ENCODE measurements around the gene CXorf58.

CXorf58 gene

DNA sequence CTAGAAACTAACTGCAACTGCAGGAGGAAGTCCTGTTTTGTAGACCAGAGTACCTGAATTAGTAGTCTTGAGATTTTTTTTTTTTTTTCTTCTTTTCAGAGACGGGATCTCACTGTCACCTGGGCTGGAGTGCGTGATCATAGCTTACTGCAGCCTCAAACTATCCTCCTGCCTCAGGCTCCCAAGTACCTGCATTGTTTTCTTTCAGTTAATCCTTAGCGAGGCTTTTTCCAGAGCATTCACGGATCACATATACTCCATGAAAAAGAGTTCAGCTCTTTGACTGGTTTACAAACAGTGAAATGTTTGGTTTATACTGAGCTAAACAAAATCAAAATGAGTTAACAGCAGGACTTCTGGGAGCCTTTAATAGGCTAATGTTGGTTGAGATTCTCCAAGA is 73.4 kb downstream of the CXorf58 start:
- DNase-seq (ENCODE audit: extremely low spot score): no peak
- POLR2A ChIA-PET: no interaction called here
- CTCF ChIA-PET: no interaction called here
- TF ChIP-seq LEF1 (IDR thresholded peaks at IDR 0.05; ENCODE audit: borderline replicate concordance) (no peak), ARNT (IDR thresholded peaks at IDR 0.05) (no peak), FOXA1 (IDR thresholded peaks at IDR 0.05) (no peak), TARDBP (IDR thresholded peaks at IDR 0.05) (no peak), SP1 (IDR thresholded peaks at IDR 0.05) (no peak)

DNA sequence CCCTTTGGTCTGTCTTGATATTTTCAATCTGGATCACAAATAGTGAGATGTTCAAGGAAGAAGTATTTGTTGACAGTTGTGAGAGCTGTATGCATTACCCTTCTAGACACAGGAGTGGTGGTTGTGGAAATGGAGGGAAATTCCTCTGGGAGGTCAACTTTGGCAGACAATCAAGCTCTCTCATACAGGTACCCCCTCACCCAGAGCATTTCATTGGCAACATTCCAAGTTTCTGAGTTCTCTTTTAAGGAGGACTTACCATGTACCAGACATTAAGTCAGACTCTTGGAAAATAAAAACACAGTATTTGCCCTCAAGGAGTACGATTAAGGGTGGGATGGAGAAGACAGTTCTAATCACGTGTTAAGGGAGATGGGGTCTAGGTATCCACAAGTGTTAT is 73.9 kb downstream of the CXorf58 start:
- CTCF ChIA-PET: no interaction called here
- TF ChIP-seq PKNOX1 (IDR thresholded peaks at IDR 0.05) (no peak), CTBP1 (IDR thresholded peaks at IDR 0.05; ENCODE audit: borderline replicate concordance) (no peak)
- no peak for DNase-seq (ENCODE audit: extremely low spot score)
- POLR2A ChIA-PET: no interaction called here

GRCh38 chrX:23982891-23983290 is 75.1 kb downstream of the CXorf58 start:
- ChIA-PET POLR2A (no interaction called here), CTCF (no interaction called here)
- no peak for DNase-seq (ENCODE audit: extremely low spot score)
- no peak for TF ChIP-seq CTBP1 (IDR thresholded peaks at IDR 0.05; ENCODE audit: borderline replicate concordance)
- TF ChIP-seq FOXM1 (IDR thresholded peaks at IDR 0.05; ENCODE audit: borderline replicate concordance): no peak
- no peak for TF ChIP-seq HDGF (IDR thresholded peaks at IDR 0.05; ENCODE audit: borderline replicate concordance)
- TF ChIP-seq FOXA1 (IDR thresholded peaks at IDR 0.05): no peak
- TF ChIP-seq ELF4 (IDR thresholded peaks at IDR 0.05): no peak
- TF ChIP-seq ZNF384 (IDR thresholded peaks at IDR 0.05): no peak
- no peak for TF ChIP-seq BHLHE40 (IDR thresholded peaks at IDR 0.05; ENCODE audit: borderline replicate concordance)
- TF ChIP-seq NFRKB (IDR thresholded peaks at IDR 0.05): no peak
- no peak for TF ChIP-seq LEF1 (IDR thresholded peaks at IDR 0.05; ENCODE audit: borderline replicate concordance)
- no peak for TF ChIP-seq SUZ12 (IDR thresholded peaks at IDR 0.05)
- TF ChIP-seq SP1 (IDR thresholded peaks at IDR 0.05): no peak
- no peak for TF ChIP-seq PKNOX1 (IDR thresholded peaks at IDR 0.05)
- no peak for TF ChIP-seq FOXK2 (IDR thresholded peaks at IDR 0.05)
- no peak for TF ChIP-seq ARNT (IDR thresholded peaks at IDR 0.05)
- no peak for TF ChIP-seq TARDBP (IDR thresholded peaks at IDR 0.05)
